ENCODE measurements around the gene LANCL2. TPM values are rescaled to one million over a fixed set of nuclear protein-coding genes. Genes with fewer than 3 reads are reported as not detected.

Gene LANCL2
- total and polyA plus RNA-seq, 2 experiments from 2014 or later = 7.3 to 10.7 TPM

- Histone ChIP-seq H2AFZ (no peak overlapping the region), H3K36me3 (ENCODE audit: insufficient read depth) (no peaks in the 10 kb centered on the region), H3K27ac (ENCODE audit: low read depth) (no peak overlapping the region), H4K20me1 (replicated peaks; ENCODE audit: insufficient read depth) (0 out of 2 replicates have a peak, but pooled peaks cover 4% of the 10 kb centered on the region), H3K79me2 (replicated peaks; ENCODE audit: insufficient read depth) (no peaks in the 10 kb centered on the region), H3K9me2 (ENCODE audit: insufficient read depth) (no peaks in the 10 kb centered on the region), H3F3A (replicated peaks; ENCODE audit: low read depth) (no peaks in the 10 kb centered on the region), H3K27me3 (ENCODE audit: insufficient read depth) (no peaks in the 10 kb centered on the region), H3K4me3 (no peak overlapping the region), H3K4me2 (no peak overlapping the region), H3K4me1 (ENCODE audit: insufficient read depth) (no peaks in the 10 kb centered on the region)
- Mint-ChIP-seq H3K9me3 (peaks cover 16% of the 10 kb centered on the region; the same call in 1 of the 3 replicates), H3K4me3 (no peak overlapping the region), H3K4me1 (no peaks in the 10 kb centered on the region), H3K27me3 (ENCODE audit: insufficient read depth, low read depth, poor library complexity) (peaks cover 3% of the 10 kb centered on the region), H3K36me3 (ENCODE audit: low read depth) (peaks cover 8% of the 10 kb centered on the region; the same call in 2 of the 3 replicates), H3K27ac (no peak overlapping the region)
- TF ChIP-seq NANOG (IDR thresholded peaks at IDR 0.05; ENCODE audit: borderline replicate concordance) (no peak), ZNF331 (CRISPR knock-in tag; IDR thresholded peaks at IDR 0.05; ENCODE audit: low read depth) (no peak), ZNF462 (CRISPR knock-in tag; IDR thresholded peaks at IDR 0.05) (no peak), ZNF114 (CRISPR knock-in tag; IDR thresholded peaks at IDR 0.05) (no peak), EZH2 (IDR thresholded peaks at IDR 0.05; ENCODE audit: low read depth, unreplicated experiment) (no peak), REST (IDR thresholded peaks at IDR 0.05; ENCODE audit: unreplicated experiment) (no peak), EZH2phosphoT487 (IDR thresholded peaks at IDR 0.05; ENCODE audit: unreplicated experiment) (no peak), CREB1 (CRISPR knock-in tag; IDR thresholded peaks at IDR 0.05; ENCODE audit: low read depth) (no peak), CTCF (conservative IDR thresholded peaks at IDR 0.05; ENCODE audit: low read depth in 2 of 2) (no peak), POLR2AphosphoS5 (IDR thresholded peaks at IDR 0.05; ENCODE audit: low read depth) (no peak), ETS1 (IDR thresholded peaks at IDR 0.05) (no peak)
- no peak for ATAC-seq
- no peak for DNase-seq (ENCODE audit: low spot score)
Observed at GRCh38 chr7:55452971-55453370, 87.8 kb downstream of the LANCL2 start.

Measured in GM23338 (cell line).